HCT116 (cell line): ENCODE data around the gene CLK3. TPM values are rescaled to one million over a fixed set of nuclear protein-coding genes. Genes with fewer than 3 reads are reported as not detected.

Source experiments
- ATAC-seq: fragments of 200-7000 bp; cut with Tn5 transposase; 2 replicates; pipeline ENCODE4 v1.9.1; 2020; ENCODE audit warnings: mild to moderate bottlenecking, moderate library complexity
- BruUV-seq: library from RNA; stranded (reverse); fragments of 400-500 nt; replicated peaks from 2 replicates; lab custom pipeline; 2021; lab: Mats Ljungman, UMichigan
- CTCF ChIA-PET: fragments of 300-600 bp; sonication (Branson Sonifier 250); formaldehyde crosslinking; loops from one replicate; lab custom pipeline; 2021; ENCODE audit warnings: antibody characterized with exemption; lab: Charles Lee
- POLR2A ChIA-PET: fragments of 300-600, 350-600 bp; sonication (Branson Sonifier 250); formaldehyde crosslinking; loops from one replicate; lab custom pipeline; 2021; ENCODE audit warnings: antibody characterized with exemption; lab: Charles Lee
- RAD21 ChIA-PET, 2 experiments: fragments of 300-600 bp; sonication (Branson Sonifier 250); formaldehyde crosslinking; loops; one replicate each; lab custom pipeline; 2023; ENCODE audit warnings: low total read pairs in 2 of 2; ENCODE audit not compliant: uncharacterized antibody in 2 of 2, unreplicated experiment in 2 of 2, low non-redundant PET in 1 of 2; lab: Charles Lee
- DNase-seq: peaks from one replicate; pipeline ENCODE4 v3.0.0-alpha.2; 2010; ENCODE audit warnings: low read depth, low spot score
- H2AFZ ChIP-seq: fragments of 200-600 bp; shearing (Covaris generic), sonication (generic); 2 replicates; pipeline ENCODE4 v1.6.1; 2017; ENCODE audit warnings: low read depth, mixed run types, mixed read lengths, antibody characterized with exemption, low read length; ENCODE audit not compliant: poor library complexity, severe bottlenecking
- H3K27ac ChIP-seq: 2 replicates; pipeline ENCODE4 v1.5.1; 2012; ENCODE audit warnings: low read depth, low read length
- H3K27me3 ChIP-seq: fragments of 200-600 bp; sonication (generic); 2 replicates; pipeline ENCODE4 v1.6.1; 2016; ENCODE audit warnings: mixed run types, low read length, mixed read lengths; ENCODE audit not compliant: insufficient read depth
- H3K36me3 ChIP-seq, 2 experiments: fragments of 200-500 bp in 1 of 2; fragments of 200-600 bp in 1 of 2; sonication (Bioruptor generic) in 1 of 2; sonication (generic) in 1 of 2; 2 replicates each; pipeline versions ENCODE4 v1.5.1 to v1.6.1; 2014 to 2016; ENCODE audit warnings: low read length in 2 of 2, inconsistent platforms in 1 of 2, mixed read lengths in 1 of 2, mixed run types in 1 of 2; ENCODE audit not compliant: insufficient read depth in 2 of 2, control insufficient read depth in 1 of 2
- H3K4me1 ChIP-seq, 2 experiments: fragments of 200-600 bp in 1 of 2; sonication (generic) in 1 of 2; 2 replicates each; pipeline versions ENCODE4 v1.5.1 to v1.6.1; 2012 to 2017; ENCODE audit warnings: low read length in 2 of 2, inconsistent platforms in 1 of 2, mild to moderate bottlenecking in 1 of 2, mixed read lengths in 1 of 2, mixed run types in 1 of 2, moderate library complexity in 1 of 2; ENCODE audit not compliant: insufficient read depth in 2 of 2, control insufficient read depth in 1 of 2
- H3K4me2 ChIP-seq: fragments of 200-600 bp; sonication (generic); 2 replicates; pipeline ENCODE4 v1.6.1; 2017; ENCODE audit warnings: mixed run types, low read length, mixed read lengths
- H3K4me3 ChIP-seq, 2 experiments: fragments of 200-600 bp in 1 of 2; sonication (generic) in 1 of 2; replicated peaks in 1 of 2; 2 replicates each; pipeline ENCODE4 v1.5.1; 2011 to 2016; ENCODE audit warnings: low read length in 2 of 2, control low read depth in 1 of 2, low read depth in 1 of 2, mild to moderate bottlenecking in 1 of 2, mixed read lengths in 1 of 2, mixed run types in 1 of 2
- H3K79me2 ChIP-seq: fragments of 200-600 bp; sonication (generic); 2 replicates; pipeline ENCODE4 v1.6.1; 2017; ENCODE audit warnings: mild to moderate bottlenecking, mixed run types, low read length, moderate library complexity, mixed read lengths; ENCODE audit not compliant: insufficient read depth
- H3K9ac ChIP-seq: fragments of 200-600 bp; sonication (generic); 2 replicates; pipeline ENCODE4 v1.6.1; 2016; ENCODE audit warnings: low read length, mixed read lengths
- H3K9me2 ChIP-seq: fragments of 200-600 bp; sonication (generic), shearing (Covaris generic); 2 replicates; pipeline ENCODE4 v1.6.1; 2017; ENCODE audit warnings: mixed run types, mild to moderate bottlenecking, moderate library complexity; ENCODE audit not compliant: insufficient read depth
- H3K9me3 ChIP-seq, 2 experiments: fragments of 200-500 bp in 1 of 2; fragments of 200-600 bp in 1 of 2; sonication (Bioruptor generic) in 1 of 2; sonication (generic) in 1 of 2; 2 replicates each; pipeline ENCODE4 v1.6.1; 2014 to 2017; ENCODE audit warnings: low read length in 2 of 2, mixed read lengths in 2 of 2, inconsistent platforms in 1 of 2, low read depth in 1 of 2, mild to moderate bottlenecking in 1 of 2, mixed run types in 1 of 2, moderate library complexity in 1 of 2; ENCODE audit not compliant: control insufficient read depth in 1 of 2, insufficient read depth in 1 of 2
- H4K20me1 ChIP-seq: fragments of 200-600 bp; sonication (generic), shearing (Covaris generic); 2 replicates; pipeline ENCODE4 v1.6.1; 2017; ENCODE audit warnings: mixed run types, mild to moderate bottlenecking, moderate library complexity; ENCODE audit not compliant: insufficient read depth
- CBX3 ChIP-seq: IDR thresholded peaks from 2 replicates; pipeline ENCODE4 v1.6.1; 2012; ENCODE audit warnings: low read depth
- CEBPB ChIP-seq: IDR thresholded peaks from 2 replicates; pipeline ENCODE4 v1.6.1; 2012; ENCODE audit warnings: low read depth
- ELF1 ChIP-seq: IDR thresholded peaks from 2 replicates; pipeline ENCODE4 v1.6.1; 2012; ENCODE audit warnings: low read depth, borderline replicate concordance
- EZH2phosphoT487 ChIP-seq: fragments of 200-600 bp; IDR thresholded peaks from 2 replicates; pipeline ENCODE4 v1.6.1; 2018; ENCODE audit warnings: antibody characterized with exemption, borderline replicate concordance
- FOSL1 ChIP-seq: IDR thresholded peaks from 2 replicates; pipeline ENCODE4 v1.6.1; 2012; ENCODE audit warnings: low read depth
- JUND ChIP-seq: IDR thresholded peaks from 2 replicates; pipeline ENCODE4 v1.6.1; 2012
- POLR2A ChIP-seq: IDR thresholded peaks from 2 replicates; pipeline ENCODE4 v1.7.0; 2011; ENCODE audit warnings: borderline replicate concordance; ENCODE audit not compliant: insufficient read depth, insufficient read length; ENCODE audit errors: extremely low read depth
- POLR2AphosphoS5 ChIP-seq: IDR thresholded peaks from 2 replicates; pipeline ENCODE4 v1.6.1; 2011; ENCODE audit warnings: mild to moderate bottlenecking, low read depth, low read length, moderate library complexity
- RAD21 ChIP-seq: IDR thresholded peaks from 2 replicates; pipeline ENCODE4 v1.6.1; 2012; ENCODE audit warnings: low read depth, mild to moderate bottlenecking
- SP1 ChIP-seq: IDR thresholded peaks from 2 replicates; pipeline ENCODE4 v1.6.1; 2012; ENCODE audit warnings: low read depth
- SRF ChIP-seq: IDR thresholded peaks from 2 replicates; pipeline ENCODE4 v1.6.1; 2012; ENCODE audit warnings: low read depth
- TCF7L2 ChIP-seq: IDR thresholded peaks from 2 replicates; pipeline ENCODE4 v1.7.0; 2011; ENCODE audit warnings: borderline replicate concordance, inconsistent platforms; ENCODE audit not compliant: insufficient read depth, insufficient read length; ENCODE audit errors: extremely low read depth
- YY1 ChIP-seq: IDR thresholded peaks from 2 replicates; pipeline ENCODE4 v1.6.1; 2011; ENCODE audit warnings: low read length, low read depth, moderate library complexity, mild to moderate bottlenecking; ENCODE audit not compliant: insufficient replicate concordance; ENCODE audit errors: extremely low read depth
- ZFX ChIP-seq: fragments of 450-650 bp; IDR thresholded peaks from 2 replicates; pipeline ENCODE4 v1.6.1; 2017
- intact Hi-C: fragments of 100-400 bp; cut with micrococcal nuclease; formaldehyde crosslinking; loops from 2 replicates; pipeline ENCODE4 v1.10.0; 2022
- total RNA-seq: library from RNA; stranded (reverse); gene quantifications from one replicate; pipeline ENCODE4 v1.2.1, GENCODE V29; 2021; ENCODE audit not compliant: unreplicated experiment
- TF ChIP-seq, protein P1 (sequence below): IDR thresholded peaks from 2 replicates; pipeline ENCODE4 v1.6.1; 2012
- TF ChIP-seq, protein P2 (sequence below), 3 experiments: fragments of 200-600 bp in 1 of 3; sonication (generic) in 1 of 3; IDR thresholded peaks in 2 of 3; conservative IDR thresholded peaks in 1 of 3; 2 replicates each; pipeline ENCODE4 v1.5.1; 2012 to 2017; ENCODE audit warnings: low read depth in 2 of 3, low read length in 2 of 3, antibody characterized with exemption in 1 of 3, borderline replicate concordance in 1 of 3, control low read depth in 1 of 3, mild to moderate bottlenecking in 1 of 3, mixed read lengths in 1 of 3, mixed run types in 1 of 3, moderate library complexity in 1 of 3; ENCODE audit not compliant: insufficient read depth in 1 of 3
- TF ChIP-seq, protein P3 (sequence below): IDR thresholded peaks from 2 replicates; pipeline ENCODE4 v1.6.1; 2012
- TF ChIP-seq, protein P4 (sequence below): IDR thresholded peaks from 2 replicates; pipeline ENCODE4 v1.6.1; 2012; ENCODE audit warnings: low read depth

Gene CLK3
- total RNA-seq, 1 experiment from 2014 or later: 79.3 TPM

DNA sequence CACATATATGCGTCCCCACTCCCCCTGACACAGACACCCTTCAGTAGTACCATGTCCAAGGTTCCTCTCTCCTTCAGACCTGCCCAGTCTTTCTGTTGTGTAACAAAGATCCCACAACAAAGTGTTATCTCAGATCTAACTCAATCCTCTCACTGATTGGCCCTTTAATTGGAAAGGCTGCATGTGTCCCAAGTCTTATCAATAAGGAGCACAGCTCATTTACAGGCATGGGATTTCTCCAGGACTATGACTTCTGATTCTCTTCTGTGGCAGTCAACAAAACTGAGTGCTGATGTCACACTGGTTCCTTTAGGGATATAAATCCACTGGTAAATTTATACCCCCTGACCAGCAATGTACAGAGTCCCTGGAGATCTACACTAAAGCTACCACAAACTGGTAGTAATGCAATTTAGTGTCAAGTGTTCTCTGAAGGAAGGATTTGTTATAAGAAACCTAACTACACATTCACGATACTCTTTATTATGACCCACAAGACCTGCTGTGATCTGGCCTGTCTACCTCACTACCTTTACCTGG lies 28.1 kb downstream of the CLK3 start:
- H3K9me2 ChIP-seq: no peaks in the 10 kb centered on the region
- no peak overlapping the region for H3K27ac ChIP-seq
- no peaks in the 10 kb centered on the region for H3K27me3 ChIP-seq
- ATAC-seq (no peak), DNase-seq (no peak)
- ChIA-PET RAD21 (no interaction called here), CTCF (no interaction called here), POLR2A (no interaction called here)
- H3K36me3 ChIP-seq: no peaks in the 10 kb centered on the region
- BruUV-seq: no TSS peak
- no peaks in the 10 kb centered on the region for H3K4me1 ChIP-seq
- 0 out of 2 replicates have a peak, but pooled peaks cover 5% of the 10 kb centered on the region for H4K20me1 ChIP-seq
- H3K9ac ChIP-seq: no peak overlapping the region
- no peak overlapping the region for H2AFZ ChIP-seq
- H3K79me2 ChIP-seq: peaks cover 32% of the 10 kb centered on the region; the same call in 1 of the 2 replicates
- no peak overlapping the region for H3K4me3 ChIP-seq
- H3K4me2 ChIP-seq: no peak overlapping the region
- no peaks in the 10 kb centered on the region for H3K9me3 ChIP-seq
- TF ChIP-seq, protein P1, sequence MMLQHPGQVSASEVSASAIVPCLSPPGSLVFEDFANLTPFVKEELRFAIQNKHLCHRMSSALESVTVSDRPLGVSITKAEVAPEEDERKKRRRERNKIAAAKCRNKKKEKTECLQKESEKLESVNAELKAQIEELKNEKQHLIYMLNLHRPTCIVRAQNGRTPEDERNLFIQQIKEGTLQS: no peak
- TF ChIP-seq RAD21 (no peak), FOSL1 (no peak), POLR2A (no peak), JUND (no peak), TCF7L2 (no peak), ZFX (no peak), CEBPB (no peak), ELF1 (no peak), CBX3 (no peak), SRF (no peak), YY1 (no peak), SP1 (no peak), EZH2phosphoT487 (no peak), POLR2AphosphoS5 (no peak)
- TF ChIP-seq, protein P2, sequence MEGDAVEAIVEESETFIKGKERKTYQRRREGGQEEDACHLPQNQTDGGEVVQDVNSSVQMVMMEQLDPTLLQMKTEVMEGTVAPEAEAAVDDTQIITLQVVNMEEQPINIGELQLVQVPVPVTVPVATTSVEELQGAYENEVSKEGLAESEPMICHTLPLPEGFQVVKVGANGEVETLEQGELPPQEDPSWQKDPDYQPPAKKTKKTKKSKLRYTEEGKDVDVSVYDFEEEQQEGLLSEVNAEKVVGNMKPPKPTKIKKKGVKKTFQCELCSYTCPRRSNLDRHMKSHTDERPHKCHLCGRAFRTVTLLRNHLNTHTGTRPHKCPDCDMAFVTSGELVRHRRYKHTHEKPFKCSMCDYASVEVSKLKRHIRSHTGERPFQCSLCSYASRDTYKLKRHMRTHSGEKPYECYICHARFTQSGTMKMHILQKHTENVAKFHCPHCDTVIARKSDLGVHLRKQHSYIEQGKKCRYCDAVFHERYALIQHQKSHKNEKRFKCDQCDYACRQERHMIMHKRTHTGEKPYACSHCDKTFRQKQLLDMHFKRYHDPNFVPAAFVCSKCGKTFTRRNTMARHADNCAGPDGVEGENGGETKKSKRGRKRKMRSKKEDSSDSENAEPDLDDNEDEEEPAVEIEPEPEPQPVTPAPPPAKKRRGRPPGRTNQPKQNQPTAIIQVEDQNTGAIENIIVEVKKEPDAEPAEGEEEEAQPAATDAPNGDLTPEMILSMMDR (IDR thresholded peaks at IDR 0.05 in 2 of 3, conservative IDR thresholded peaks at IDR 0.05 in 1 of 3; ENCODE audit: borderline replicate concordance in 1 of 3, insufficient read depth in 1 of 3, low read depth in 2 of 3, low read length in 2 of 3): no peak
- TF ChIP-seq, protein P3, sequence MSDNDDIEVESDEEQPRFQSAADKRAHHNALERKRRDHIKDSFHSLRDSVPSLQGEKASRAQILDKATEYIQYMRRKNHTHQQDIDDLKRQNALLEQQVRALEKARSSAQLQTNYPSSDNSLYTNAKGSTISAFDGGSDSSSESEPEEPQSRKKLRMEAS: no peak
- TF ChIP-seq, protein P4, sequence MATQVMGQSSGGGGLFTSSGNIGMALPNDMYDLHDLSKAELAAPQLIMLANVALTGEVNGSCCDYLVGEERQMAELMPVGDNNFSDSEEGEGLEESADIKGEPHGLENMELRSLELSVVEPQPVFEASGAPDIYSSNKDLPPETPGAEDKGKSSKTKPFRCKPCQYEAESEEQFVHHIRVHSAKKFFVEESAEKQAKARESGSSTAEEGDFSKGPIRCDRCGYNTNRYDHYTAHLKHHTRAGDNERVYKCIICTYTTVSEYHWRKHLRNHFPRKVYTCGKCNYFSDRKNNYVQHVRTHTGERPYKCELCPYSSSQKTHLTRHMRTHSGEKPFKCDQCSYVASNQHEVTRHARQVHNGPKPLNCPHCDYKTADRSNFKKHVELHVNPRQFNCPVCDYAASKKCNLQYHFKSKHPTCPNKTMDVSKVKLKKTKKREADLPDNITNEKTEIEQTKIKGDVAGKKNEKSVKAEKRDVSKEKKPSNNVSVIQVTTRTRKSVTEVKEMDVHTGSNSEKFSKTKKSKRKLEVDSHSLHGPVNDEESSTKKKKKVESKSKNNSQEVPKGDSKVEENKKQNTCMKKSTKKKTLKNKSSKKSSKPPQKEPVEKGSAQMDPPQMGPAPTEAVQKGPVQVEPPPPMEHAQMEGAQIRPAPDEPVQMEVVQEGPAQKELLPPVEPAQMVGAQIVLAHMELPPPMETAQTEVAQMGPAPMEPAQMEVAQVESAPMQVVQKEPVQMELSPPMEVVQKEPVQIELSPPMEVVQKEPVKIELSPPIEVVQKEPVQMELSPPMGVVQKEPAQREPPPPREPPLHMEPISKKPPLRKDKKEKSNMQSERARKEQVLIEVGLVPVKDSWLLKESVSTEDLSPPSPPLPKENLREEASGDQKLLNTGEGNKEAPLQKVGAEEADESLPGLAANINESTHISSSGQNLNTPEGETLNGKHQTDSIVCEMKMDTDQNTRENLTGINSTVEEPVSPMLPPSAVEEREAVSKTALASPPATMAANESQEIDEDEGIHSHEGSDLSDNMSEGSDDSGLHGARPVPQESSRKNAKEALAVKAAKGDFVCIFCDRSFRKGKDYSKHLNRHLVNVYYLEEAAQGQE: no peak
- intact Hi-C loops: no loop called here
